ENCODE measurements around the gene CXCR4. TPM values are rescaled to one million over a fixed set of nuclear protein-coding genes. Genes with fewer than 3 reads are reported as not detected.

Gene CXCR4
- total and polyA plus RNA-seq, 12 donors = 21.9 to 344 (median 78.6) TPM

GRCh38 chr2:136156411-136156810 is 38.5 kb upstream of the CXCR4 start:
- intact Hi-C loops (cut with DNase I) = no loop called here
- no peak overlapping the region for H3K27ac ChIP-seq
- no peaks in the 10 kb centered on the region for H3K4me1 ChIP-seq (replicated peaks in 1 of 2)
- no peaks in the 10 kb centered on the region for H3K27me3 ChIP-seq
- no peak for TF ChIP-seq POLR2A (IDR thresholded peaks at IDR 0.05)
- TF ChIP-seq CTCF (IDR thresholded peaks at IDR 0.05) = no peak
- H3K4me3 ChIP-seq = no peak overlapping the region
- DNase-seq = no peak
- H3K36me3 ChIP-seq (replicated peaks in 1 of 2) = no peaks in the 10 kb centered on the region
- no peaks in the 10 kb centered on the region for H3K9me3 ChIP-seq (replicated peaks in 1 of 3)
- 76 to 100% (median 85%) methylated on average over 1 of the region's 1 CpG for WGBS, 4 donors

GRCh38 chr2:136154384-136154783 is 36.4 kb upstream of the CXCR4 start:
- intact Hi-C loops (cut with DNase I) = no loop called here
- no peak for TF ChIP-seq POLR2A (IDR thresholded peaks at IDR 0.05)
- no peak for TF ChIP-seq CTCF (IDR thresholded peaks at IDR 0.05)
- WGBS, 4 donors = 85 to 99% (median 92%) methylated on average over 4 of the region's 4 CpGs

GRCh38 chr2:136151021-136151971 is 33.3 kb upstream of the CXCR4 start:
- H3K4me1 ChIP-seq (replicated peaks in 1 of 2) = no peaks in the 10 kb centered on the region
- intact Hi-C loops (cut with DNase I) = no loop called here
- no peak for DNase-seq
- no peaks in the 10 kb centered on the region for H3K27me3 ChIP-seq
- no peak overlapping the region for H3K4me3 ChIP-seq
- no peaks in the 10 kb centered on the region for H3K36me3 ChIP-seq (replicated peaks in 1 of 2)
- H3K9me3 ChIP-seq (replicated peaks in 1 of 3) = no peaks in the 10 kb centered on the region
- 79 to 83% (median 81%) methylated on average over 7 of the region's 7 CpGs for WGBS, 4 donors
- TF ChIP-seq CTCF (IDR thresholded peaks at IDR 0.05) = no peak
- H3K27ac ChIP-seq = no peak overlapping the region

More at GRCh38 chr2:136154384-136154783, 36.4 kb upstream of the CXCR4 start:
- Histone ChIP-seq H3K27me3 (no peaks in the 10 kb centered on the region), H3K36me3 (replicated peaks in 1 of 2) (no peaks in the 10 kb centered on the region), H3K4me3 (no peak overlapping the region), H3K27ac (no peak overlapping the region), H3K9me3 (replicated peaks in 1 of 3) (no peaks in the 10 kb centered on the region), H3K4me1 (replicated peaks in 1 of 2) (no peaks in the 10 kb centered on the region)
- no peak for DNase-seq

- 0 to 92% (median 66%) methylated on average over 1 of the region's 1 CpG for WGBS, 4 donors
- Histone ChIP-seq H3K4me1 (replicated peaks in 1 of 2) (no peaks in the 10 kb centered on the region), H3K36me3 (replicated peaks in 1 of 2) (no peaks in the 10 kb centered on the region), H3K27ac (no peak overlapping the region), H3K4me3 (no peak overlapping the region), H3K9me3 (replicated peaks in 1 of 3) (no peaks in the 10 kb centered on the region), H3K27me3 (no peaks in the 10 kb centered on the region)
- DNase-seq = no peak
- TF ChIP-seq CTCF (IDR thresholded peaks at IDR 0.05) (no peak), POLR2A (IDR thresholded peaks at IDR 0.05) (no peak)
- intact Hi-C loops (cut with DNase I) = no loop called here
Observed at GRCh38 chr2:136149011-136149410, 31.1 kb upstream of the CXCR4 start.
